Inflammatory macrophage (primary cell): Measurements from ENCODE around the gene PDCD4.

ENCODE experiments used
- DNase-seq, 2 donors: peaks; one replicate each; pipeline ENCODE4 v3.0.0-alpha.2; 2020 to 2022
- total RNA-seq, 18 experiments: gene quantifications; one replicate each; lab custom pipeline; 2026; ENCODE audit warnings: mixed read lengths in 6 of 18, inconsistent platforms in 2 of 18; lab: John Stamatoyannopoulos, UW

The PDCD4 gene
- 7.6 to 81.3 (median 36.3) reads per million in 18 experiments for total RNA-seq

DNA sequence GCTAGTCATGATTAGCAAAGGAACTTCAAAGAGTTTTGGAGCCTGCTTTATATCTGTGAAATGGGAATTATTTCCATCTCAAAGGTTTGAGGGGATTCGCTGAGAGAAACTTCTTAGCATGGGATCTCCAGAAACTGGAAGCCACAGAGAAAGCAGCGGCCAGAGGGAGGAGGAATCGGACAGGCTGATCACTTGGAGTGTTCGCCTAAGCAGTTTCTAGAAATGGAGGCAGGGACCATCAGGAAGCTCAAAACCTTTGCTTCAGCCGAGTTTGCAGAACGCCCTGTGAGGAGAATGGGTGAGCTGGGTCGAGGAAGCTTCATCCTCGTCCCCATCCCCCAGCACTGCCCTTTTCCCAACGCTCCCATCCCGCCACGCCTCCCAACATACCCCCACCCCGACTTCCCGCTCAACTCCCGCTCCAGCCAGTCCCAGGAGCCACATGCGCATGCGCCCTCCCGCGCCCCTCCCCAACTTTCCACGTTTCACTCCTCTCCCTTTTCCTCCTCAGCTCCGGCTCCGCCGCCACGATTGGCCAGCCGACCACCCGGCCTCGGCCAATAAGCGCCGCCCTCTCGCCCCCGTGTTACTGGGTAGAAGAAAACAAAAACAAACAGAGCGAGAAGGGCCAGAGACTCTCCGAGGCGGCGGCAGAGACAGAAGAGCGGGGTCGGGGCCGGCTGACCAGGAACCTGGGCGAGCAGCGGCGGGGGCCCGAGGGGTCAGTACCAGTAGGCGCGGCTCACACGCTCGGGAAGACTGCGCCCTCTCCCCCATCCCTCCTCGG is at the start of gene PDCD4:
Gene PDCD4, plus strand, starts transcription at position 631 of the 787 bp plus-strand sequence. CDS start 4,100 bp downstream, outside the sequence.
- peak; percentile 95 to 96 for DNase-seq

DNA sequence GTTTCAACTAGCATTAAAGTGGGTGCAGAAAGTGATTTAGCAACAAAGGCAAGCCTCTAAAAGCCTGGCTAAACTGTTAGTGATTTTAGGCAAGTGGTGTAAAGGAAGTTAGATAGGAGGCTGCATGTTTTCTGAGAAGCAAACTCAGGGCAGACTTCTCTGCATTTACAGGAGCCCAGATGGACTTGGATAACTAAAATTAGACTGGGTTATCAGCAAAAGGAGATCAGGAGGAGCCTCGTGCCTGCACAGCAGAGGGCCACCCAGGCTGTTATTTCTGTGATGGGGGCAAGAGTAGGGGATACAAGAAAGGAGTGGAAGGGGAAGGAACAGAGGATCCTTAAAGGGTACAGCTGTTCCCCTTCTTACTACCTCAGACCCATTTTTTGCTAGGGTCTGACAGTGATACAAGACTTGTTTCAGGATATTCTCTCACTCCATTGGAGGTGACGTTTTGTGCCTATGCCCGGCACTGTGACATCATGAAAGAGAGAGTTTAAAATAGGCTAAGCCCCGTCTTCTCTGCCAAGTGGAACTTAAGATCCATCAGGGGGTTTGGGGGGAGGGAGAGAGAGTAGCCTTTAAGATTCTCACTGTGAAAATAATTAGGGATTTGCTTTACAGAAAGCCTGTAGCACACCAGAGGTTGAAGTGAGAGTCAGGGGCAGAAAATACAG is 49.6 kb upstream of the PDCD4 start:
- no peak for DNase-seq

GRCh38 chr10:110822712-110823311 is 48.9 kb upstream of the PDCD4 start:
- DNase-seq: no peak

GRCh38 chr10:110824152-110824441 is 47.6 kb upstream of the PDCD4 start:
- DNase-seq: no peak

GRCh38 chr10:110824660-110825059 is 47.1 kb upstream of the PDCD4 start:
- DNase-seq: no peak

DNA sequence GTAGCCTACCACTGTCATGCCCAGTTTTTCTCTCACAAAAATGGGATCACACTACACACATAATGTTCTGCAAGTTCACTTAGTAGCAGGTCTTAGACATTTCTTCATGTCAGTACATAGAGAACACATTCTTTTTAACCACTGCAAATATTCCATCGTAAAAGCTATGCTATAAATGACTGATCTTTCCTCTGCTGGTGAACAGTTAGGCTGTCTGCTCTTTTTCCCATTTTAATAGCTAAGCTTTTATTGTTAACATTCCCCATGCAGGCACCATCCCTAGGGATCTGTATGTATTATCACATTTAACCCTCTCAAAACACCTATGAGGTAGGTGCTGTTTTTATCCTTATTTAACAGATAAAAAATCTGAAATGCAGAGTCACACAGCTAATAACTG is 46.2 kb upstream of the PDCD4 start:
- DNase-seq: no peak

DNA sequence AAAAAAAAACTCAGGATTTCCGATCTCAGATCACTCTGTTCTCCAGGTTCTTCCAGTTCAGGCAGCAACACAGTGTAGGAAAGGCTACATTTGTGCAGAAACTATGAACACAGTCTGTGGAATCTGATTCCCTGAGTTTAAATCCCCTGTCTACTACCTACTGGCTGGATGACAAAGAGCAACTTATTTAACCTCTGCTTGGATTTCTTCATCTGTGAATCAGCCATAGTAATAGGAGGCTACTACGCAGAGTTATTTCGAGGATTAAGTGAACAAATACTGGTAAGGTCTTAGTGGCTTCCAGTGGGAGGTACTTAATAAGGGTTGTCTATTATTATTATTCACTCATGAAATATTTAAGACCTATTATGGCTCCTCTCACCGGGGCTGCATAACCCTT is 44.3 kb upstream of the PDCD4 start:
- DNase-seq: no peak

- DNase-seq: no peak
These were observed 43.9 kb upstream of the PDCD4 start for GRCh38 chr10:110827875-110828274.

DNA sequence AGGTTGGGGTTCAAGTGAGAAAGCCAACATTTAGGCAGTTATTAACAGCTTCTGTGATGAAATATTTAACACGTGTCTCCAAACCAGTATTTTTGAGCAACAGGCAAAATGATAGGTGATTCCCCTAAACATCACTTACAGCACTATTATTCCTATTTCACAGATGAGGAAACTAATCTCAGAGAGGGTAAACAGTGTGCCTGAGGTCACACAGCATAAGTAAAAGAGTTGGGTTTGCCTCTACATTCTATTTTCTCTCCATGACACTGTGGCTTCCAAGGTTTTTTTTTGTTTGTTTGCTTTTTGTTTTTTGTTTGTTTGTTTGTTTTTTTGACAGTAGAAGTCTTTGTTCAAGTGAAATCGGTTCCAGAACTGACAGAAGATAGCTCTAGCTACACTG is 43.2 kb upstream of the PDCD4 start:
- DNase-seq: no peak

DNA sequence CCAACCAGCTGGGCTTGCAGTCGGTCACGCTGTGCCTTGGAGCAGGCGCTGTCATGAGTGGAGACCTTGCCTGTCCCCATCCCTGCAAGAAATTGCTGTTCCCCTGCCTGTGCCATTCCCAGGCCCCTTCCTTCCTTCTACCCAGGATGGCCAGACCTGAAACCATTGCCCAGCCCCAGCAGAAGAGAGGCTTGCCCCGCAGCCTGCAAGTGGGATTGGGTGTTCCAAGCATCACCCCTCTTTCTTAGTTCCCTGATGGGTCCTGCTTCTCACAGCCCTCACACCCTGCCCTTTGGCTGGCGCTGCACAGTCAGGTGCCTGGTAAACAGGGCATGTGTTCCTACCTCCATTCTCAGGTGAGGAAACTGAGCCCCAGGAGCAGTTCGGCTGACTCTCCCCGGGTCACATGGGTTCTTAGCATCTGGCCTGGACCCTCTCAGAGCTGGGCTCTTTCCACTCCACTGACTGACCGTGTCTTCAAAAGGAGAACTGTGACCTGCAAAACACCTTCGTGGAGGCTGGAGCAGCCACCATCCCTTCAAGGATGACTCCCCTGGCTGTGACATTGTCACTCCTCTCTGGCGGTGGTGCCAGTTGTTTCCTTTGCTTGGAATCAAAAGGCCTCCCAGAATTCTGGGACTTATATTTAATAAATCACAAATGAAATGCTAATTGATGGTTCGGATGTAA is 41.9 kb upstream of the PDCD4 start:
- DNase-seq: no peak

- no peak for DNase-seq
These were observed 38.3 kb upstream of the PDCD4 start for GRCh38 chr10:110833234-110833940.

GRCh38 chr10:110833941-110834628 is 37.6 kb upstream of the PDCD4 start:
- no peak for DNase-seq

DNA sequence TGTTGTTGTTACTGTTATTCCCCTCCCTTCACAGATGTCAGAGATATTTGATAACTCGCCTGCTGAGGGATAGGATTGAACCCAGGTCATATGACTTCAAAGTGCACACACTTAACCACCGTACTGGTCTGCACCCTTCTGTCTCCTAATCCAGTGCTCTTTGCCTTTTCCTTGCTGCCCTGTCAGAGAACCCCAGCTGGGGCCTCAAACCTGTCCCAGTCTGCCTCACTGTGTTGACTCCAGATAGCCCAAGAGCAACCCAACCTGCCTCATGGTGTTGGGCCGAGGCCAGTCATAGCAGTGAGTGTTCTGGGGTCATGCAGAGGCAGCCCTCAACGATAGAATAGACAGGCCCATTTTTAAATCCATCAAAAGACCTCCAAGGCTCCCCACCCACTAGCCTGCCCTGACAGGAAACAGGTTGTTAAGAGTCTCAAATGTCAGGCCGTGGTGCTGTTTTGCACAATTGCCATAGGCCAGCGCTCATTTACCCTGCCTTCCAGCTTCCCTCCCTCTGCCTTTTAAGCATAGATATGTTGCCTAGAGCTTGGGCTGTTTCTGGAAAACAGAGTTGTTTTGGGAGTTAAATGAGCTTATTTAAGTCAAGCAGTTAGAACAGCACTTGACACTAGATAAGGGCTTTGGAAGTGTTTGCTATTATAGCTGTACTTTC is 37.0 kb upstream of the PDCD4 start:
- DNase-seq: no peak

GRCh38 chr10:110835841-110836240 is 35.9 kb upstream of the PDCD4 start:
- no peak for DNase-seq

- DNase-seq: no peak
These were observed 35.0 kb upstream of the PDCD4 start for GRCh38 chr10:110836706-110837105.

GRCh38 chr10:110837418-110838171 is 34.1 kb upstream of the PDCD4 start:
- DNase-seq: no peak

DNA sequence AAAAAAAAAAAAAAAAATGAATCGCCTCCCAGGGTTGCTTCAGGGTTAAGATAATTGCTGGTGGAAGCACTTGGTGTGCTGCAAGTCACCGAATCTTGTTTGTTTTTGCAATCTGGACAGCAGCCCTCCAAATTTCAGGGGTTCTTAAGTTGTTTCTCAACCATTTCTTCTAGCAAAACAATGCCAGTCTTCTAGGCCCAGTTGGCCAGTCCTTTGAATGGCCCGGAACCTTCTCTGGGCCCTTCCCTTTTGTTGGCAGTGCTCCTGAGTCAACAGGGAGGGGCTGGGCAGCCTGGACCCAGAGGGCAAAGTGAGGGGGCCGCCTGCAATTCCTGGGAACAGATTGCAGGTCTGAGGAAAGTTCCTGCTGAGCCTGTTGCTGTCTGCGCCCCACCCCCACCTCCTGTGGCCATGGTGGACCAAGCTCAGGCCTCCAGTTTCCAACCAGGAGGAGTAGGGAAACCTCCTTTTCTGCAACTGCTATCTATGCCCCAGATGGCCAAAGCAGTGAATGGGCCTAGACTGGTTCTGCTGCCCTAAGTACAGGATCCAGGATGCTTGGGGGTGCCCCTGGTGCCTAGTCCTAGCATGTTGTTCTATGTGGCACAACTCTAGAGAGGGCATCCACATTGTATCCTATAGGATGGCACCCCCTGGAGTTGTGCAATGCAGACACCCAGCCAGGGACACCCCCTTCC is 31.4 kb upstream of the PDCD4 start:
- no peak for DNase-seq

- no peak for DNase-seq
These were observed 30.8 kb upstream of the PDCD4 start for GRCh38 chr10:110840923-110841428.

GRCh38 chr10:110841767-110842267 is 29.9 kb upstream of the PDCD4 start:
- no peak for DNase-seq
